K562 (cell line): ENCODE measurements around the gene RBMX.

Source experiments
- CTCF ChIP-seq, 3 experiments: IDR thresholded peaks in 2 of 3; conservative IDR thresholded peaks in 1 of 3; 2 replicates each; pipeline ENCODE4 v1.5.1; 2011 to 2012; ENCODE audit warnings: low read length in 3 of 3, mild to moderate bottlenecking in 3 of 3, control low read depth in 2 of 3, improper control_type of control experiment in 1 of 3, inconsistent platforms in 1 of 3, low read depth in 1 of 3, mixed read lengths in 1 of 3, moderate library complexity in 1 of 3; ENCODE audit not compliant: insufficient read depth in 2 of 3
- ELF1 ChIP-seq: fragments of 200-800 bp; sonication (Bioruptor generic); IDR thresholded peaks from 2 replicates; pipeline ENCODE4 v1.6.1; 2016; ENCODE audit warnings: missing genetic modification characterization, missing compliant biosample characterization
- EZH2 ChIP-seq: IDR thresholded peaks from 2 replicates; pipeline ENCODE4 v1.6.1; 2012; ENCODE audit warnings: low read depth, mild to moderate bottlenecking, inconsistent platforms, low read length, borderline replicate concordance
- HMGXB4 ChIP-seq: sonication (generic); formaldehyde crosslinking; IDR thresholded peaks from 2 replicates; pipeline ENCODE4 v1.8.1; 2023; ENCODE audit warnings: mild to moderate bottlenecking, missing genetic modification reagents
- JUN ChIP-seq, 2 experiments: sonication (generic) in 1 of 2; formaldehyde crosslinking in 1 of 2; IDR thresholded peaks; 2 replicates each; pipeline versions ENCODE4 v1.6.1 to v1.8.0; 2012 to 2022; ENCODE audit warnings: borderline replicate concordance in 2 of 2, mild to moderate bottlenecking in 2 of 2, improper control_type of control experiment in 1 of 2, low read depth in 1 of 2, low read length in 1 of 2, missing genetic modification reagents in 1 of 2
- KDM1A ChIP-seq, 2 experiments: fragments of 450-650 bp; IDR thresholded peaks; 2 replicates each; pipeline ENCODE4 v1.6.1; 2016; ENCODE audit warnings: mild to moderate bottlenecking in 2 of 2
- MYNN ChIP-seq, 2 experiments: sonication (generic); formaldehyde crosslinking in 1 of 2; IDR thresholded peaks; 2 replicates each; pipeline versions ENCODE4 v1.5.0 to v1.6.1; 2016 to 2020; ENCODE audit warnings: antibody characterized with exemption in 1 of 2, missing genetic modification reagents in 1 of 2
- PHB2 ChIP-seq: fragments of 450-650 bp; IDR thresholded peaks from 2 replicates; pipeline ENCODE4 v1.6.1; 2017; ENCODE audit warnings: low read depth
- POLR2A ChIP-seq: fragments of 450-650 bp; conservative IDR thresholded peaks from 2 replicates; pipeline ENCODE4 v1.6.1; 2016
- PURB ChIP-seq: sonication (generic); formaldehyde crosslinking; IDR thresholded peaks from 2 replicates; pipeline ENCODE4 v1.9.0; 2021; ENCODE audit warnings: low read depth, mild to moderate bottlenecking, missing genetic modification reagents
- STAT6 ChIP-seq: sonication (generic); formaldehyde crosslinking; IDR thresholded peaks from 2 replicates; pipeline ENCODE4 v1.8.1; 2023; ENCODE audit warnings: mild to moderate bottlenecking, missing genetic modification reagents
- U2AF1 ChIP-seq: fragments of 200-400 bp; formaldehyde crosslinking; optimal IDR thresholded peaks from 2 replicates; pipeline ENCODE3; 2017; ENCODE audit warnings: mild to moderate bottlenecking, low read depth, low read length, moderate library complexity
- USF1 ChIP-seq: sonication (generic); formaldehyde crosslinking; IDR thresholded peaks from 2 replicates; pipeline ENCODE4 v1.9.0; 2022; ENCODE audit warnings: mild to moderate bottlenecking, missing genetic modification reagents

GRCh38 chrX:136899221-136899620 is 18.7 kb upstream of the RBMX start:
- TF ChIP-seq KDM1A (IDR thresholded peaks at IDR 0.05) (no peak), HMGXB4 (CRISPR knock-in tag) (no peak), ELF1 (tag) (no peak), CTCF (IDR thresholded peaks at IDR 0.05 in 2 of 3, conservative IDR thresholded peaks at IDR 0.05 in 1 of 3; ENCODE audit: insufficient read depth in 2 of 3, low read depth in 1 of 3, low read length in 3 of 3) (no peak), EZH2 (no peak), MYNN (IDR thresholded peaks at IDR 0.05) (no peak), MYNN (CRISPR knock-in tag; IDR thresholded peaks at IDR 0.05) (no peak), PURB (CRISPR knock-in tag) (no peak), STAT6 (CRISPR knock-in tag) (no peak), PHB2 (no peak), JUN (IDR thresholded peaks at IDR 0.05; ENCODE audit: borderline replicate concordance, low read depth, low read length) (no peak), JUN (CRISPR knock-in tag; IDR thresholded peaks at IDR 0.05; ENCODE audit: borderline replicate concordance) (no peak), U2AF1 (no peak), POLR2A (no peak), USF1 (no peak)
